Sigmoid colon (tissue), 7 donors: ENCODE results near the gene NUDT3. TPM values are rescaled to one million over a fixed set of nuclear protein-coding genes. Genes with fewer than 3 reads are reported as not detected.

Experiments used
- DNase-seq: peaks from one replicate; pipeline ENCODE4 v3.0.0-alpha.2; 2019
- H3K27ac ChIP-seq, 4 donors: fragments of 200-600 bp; sonication (generic); one replicate each; pipeline ENCODE4 v1.5.1; 2016 to 2019; ENCODE audit warnings: mild to moderate bottlenecking in 1 of 4
- H3K27me3 ChIP-seq, 3 donors: fragments of 200-600 bp; sonication (generic); one replicate each; pipeline ENCODE4 v1.5.1; 2019; ENCODE audit warnings: mild to moderate bottlenecking in 1 of 3
- H3K36me3 ChIP-seq, 4 donors: fragments of 200-600 bp; sonication (generic); one replicate each; pipeline ENCODE4 v1.5.1; 2016 to 2019
- H3K4me1 ChIP-seq, 4 donors: fragments of 200-600 bp; sonication (generic); one replicate each; pipeline ENCODE4 v1.5.1; 2017 to 2019
- H3K4me3 ChIP-seq, 4 donors: fragments of 200-600 bp; sonication (generic); one replicate each; pipeline ENCODE4 v1.5.1; 2017 to 2019; ENCODE audit warnings: mild to moderate bottlenecking in 2 of 4, moderate library complexity in 1 of 4
- H3K9me3 ChIP-seq, 4 donors: fragments of 200-600 bp in 3 of 4; sonication (generic) in 3 of 4; one replicate each; pipeline versions ENCODE4 v1.5.1 to v1.6.1; 2013 to 2019
- CTCF ChIP-seq, 4 experiments: fragments of 450-650 bp in 3 of 4; fragments of 200-600 bp in 1 of 4; IDR thresholded peaks; one replicate each; pipeline ENCODE4 v1.5.1; 2016 to 2019; ENCODE audit warnings: antibody characterized with exemption in 4 of 4, mild to moderate bottlenecking in 3 of 4, moderate library complexity in 2 of 4
- EP300 ChIP-seq, 4 donors: sonication (generic); formaldehyde crosslinking; IDR thresholded peaks; one replicate each; pipeline ENCODE4 v1.6.1; 2017; ENCODE audit warnings: antibody characterized with exemption in 4 of 4
- POLR2A ChIP-seq, 2 donors: fragments of 450-650 bp; IDR thresholded peaks; one replicate each; pipeline ENCODE4 v1.6.1; 2016; ENCODE audit warnings: antibody characterized with exemption in 2 of 2, mild to moderate bottlenecking in 2 of 2, moderate library complexity in 2 of 2
- POLR2AphosphoS5 ChIP-seq, 4 donors: sonication (generic); formaldehyde crosslinking; IDR thresholded peaks; one replicate each; pipeline ENCODE4 v1.6.1; 2017; ENCODE audit warnings: antibody characterized with exemption in 4 of 4
- WGBS, 2 donors: extraction: QIAGEN DNeasy Blood & Tissue Kit; methylation state at CpG; one replicate each; pipeline ENCODE4 v1.1.7; 2013; 5-methylcytosine and 5-hydroxymethylcytosine counted together
- intact Hi-C: fragments of 100-400 bp; cut with DNase I; formaldehyde crosslinking; loops from one replicate; pipeline ENCODE4 v1.15.1; 2023
- polyA plus RNA-seq, 3 donors: library from polyadenylated mRNA; stranded (reverse); fragments of 200-250 nt; gene quantifications; one replicate each; pipeline ENCODE4 v1.2.3, GENCODE V29; 2013
- total RNA-seq, 4 donors: library from RNA; depleted of rRNA; stranded (reverse); fragments of >200 nt; gene quantifications; one replicate each; pipeline ENCODE4 v1.1.0, GENCODE V29; 2016
- donor health status: healthy with polysubstance abuse.
- donor health status: Bipolar disorder and iron deficiency.
- donor health status: healthy.

The NUDT3 gene
- total and polyA plus RNA-seq, 7 donors, result 6.0 to 45.7 (median 31.4) TPM

DNA sequence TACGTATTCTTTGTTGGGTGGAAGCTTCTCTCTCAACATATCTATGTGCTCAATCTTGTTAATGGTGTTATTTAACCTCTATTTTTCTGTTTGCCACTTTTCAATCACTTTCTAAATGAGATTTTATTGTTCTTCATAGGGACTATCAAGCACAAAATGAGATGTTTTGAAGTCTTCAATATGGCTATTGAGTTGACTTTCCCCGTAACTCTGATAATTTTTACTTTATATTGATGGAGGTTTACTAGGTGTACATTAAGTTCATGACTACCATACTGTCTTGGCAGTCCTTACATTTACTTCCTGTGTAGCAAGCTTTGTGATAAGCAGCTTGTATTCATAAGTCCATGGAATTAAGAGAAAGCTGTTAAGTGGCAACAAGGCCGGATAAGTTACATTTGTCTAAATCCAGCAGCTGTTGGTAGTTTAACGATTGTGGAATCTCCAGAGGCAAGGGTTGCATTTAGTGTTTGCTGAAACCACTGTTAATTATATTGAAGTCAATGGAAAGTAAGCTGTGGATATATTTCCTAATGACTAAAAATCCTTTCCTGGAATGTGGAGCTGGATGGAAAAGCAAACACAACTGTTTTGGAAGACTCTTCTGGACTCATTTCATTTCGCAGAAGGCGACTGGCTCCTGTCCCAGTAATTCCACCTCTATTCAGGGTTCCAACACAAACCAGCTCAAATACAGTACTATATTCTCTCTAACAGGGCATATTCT lies 86.3 kb downstream of the NUDT3 start:
- Histone ChIP-seq H3K4me1 (peaks cover 0 to 24% (median 21%) of the 10 kb centered on the region in 4 donors), H3K36me3 (no peaks in the 10 kb centered on the region), H3K4me3 (no peak overlapping the region), H3K9me3 (no peaks in the 10 kb centered on the region), H3K27me3 (no peaks in the 10 kb centered on the region), H3K27ac (peak overlapping the region in 2 of 4 donors; percentile 5 to 19)
- 75 to 82% methylated on average over 6 of the region's 6 CpGs for WGBS, 2 donors
- intact Hi-C loops, result no loop called here
- no peak for TF ChIP-seq POLR2A (IDR thresholded peaks at IDR 0.05)
- TF ChIP-seq EP300 (IDR thresholded peaks at IDR 0.05), result no peak
- TF ChIP-seq POLR2AphosphoS5 (IDR thresholded peaks at IDR 0.05), result no peak
- TF ChIP-seq CTCF (IDR thresholded peaks at IDR 0.05), result no peak
- DNase-seq, result no peak

DNA sequence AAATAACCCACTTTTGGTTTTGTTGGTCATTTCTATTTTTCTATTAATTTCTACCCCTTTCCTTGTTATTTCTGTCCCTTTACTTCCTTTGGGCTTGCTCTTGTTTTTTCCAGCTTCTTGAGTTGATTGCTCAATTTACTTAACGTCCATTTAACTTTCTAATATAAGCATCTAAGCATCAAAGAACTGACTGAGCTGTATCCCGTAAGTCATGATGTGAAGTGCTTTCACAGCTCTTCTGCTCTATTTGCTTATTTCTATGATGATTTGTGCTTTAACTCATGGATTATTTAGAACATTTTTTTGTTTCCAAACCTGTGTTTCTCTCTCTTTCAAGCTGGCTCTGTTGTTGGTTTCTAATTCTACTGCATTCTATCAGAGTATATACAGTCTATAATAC lies 87.0 kb downstream of the NUDT3 start:
- no peak for DNase-seq
- no peaks in the 10 kb centered on the region for H3K36me3 ChIP-seq
- H3K4me3 ChIP-seq, result no peak overlapping the region
- intact Hi-C loops, result no loop called here
- H3K9me3 ChIP-seq, result no peaks in the 10 kb centered on the region
- H3K27me3 ChIP-seq, result no peaks in the 10 kb centered on the region
- peaks cover 0 to 24% (median 21%) of the 10 kb centered on the region in 4 donors for H3K4me1 ChIP-seq
- 73 to 80% methylated on average over 2 of the region's 2 CpGs for WGBS, 2 donors
- H3K27ac ChIP-seq, result no peak overlapping the region
- TF ChIP-seq POLR2AphosphoS5 (IDR thresholded peaks at IDR 0.05) (no peak), EP300 (IDR thresholded peaks at IDR 0.05) (no peak), CTCF (IDR thresholded peaks at IDR 0.05) (no peak)

GRCh38 chr6:34304164-34304563 lies 88.3 kb downstream of the NUDT3 start:
- TF ChIP-seq POLR2A (IDR thresholded peaks at IDR 0.05) (no peak), CTCF (IDR thresholded peaks at IDR 0.05) (no peak), POLR2AphosphoS5 (IDR thresholded peaks at IDR 0.05) (no peak), EP300 (IDR thresholded peaks at IDR 0.05) (no peak)
- no peaks in the 10 kb centered on the region for H3K36me3 ChIP-seq
- WGBS, 2 donors, result 95 to 96% methylated on average over 3 of the region's 3 CpGs
- H3K4me1 ChIP-seq, result peaks cover 0 to 29% (median 21%) of the 10 kb centered on the region in 4 donors
- no peak overlapping the region for H3K4me3 ChIP-seq
- intact Hi-C loops, result no loop called here
- no peak overlapping the region for H3K27ac ChIP-seq
- no peak for DNase-seq
- H3K9me3 ChIP-seq, result no peaks in the 10 kb centered on the region
- no peaks in the 10 kb centered on the region for H3K27me3 ChIP-seq

DNA sequence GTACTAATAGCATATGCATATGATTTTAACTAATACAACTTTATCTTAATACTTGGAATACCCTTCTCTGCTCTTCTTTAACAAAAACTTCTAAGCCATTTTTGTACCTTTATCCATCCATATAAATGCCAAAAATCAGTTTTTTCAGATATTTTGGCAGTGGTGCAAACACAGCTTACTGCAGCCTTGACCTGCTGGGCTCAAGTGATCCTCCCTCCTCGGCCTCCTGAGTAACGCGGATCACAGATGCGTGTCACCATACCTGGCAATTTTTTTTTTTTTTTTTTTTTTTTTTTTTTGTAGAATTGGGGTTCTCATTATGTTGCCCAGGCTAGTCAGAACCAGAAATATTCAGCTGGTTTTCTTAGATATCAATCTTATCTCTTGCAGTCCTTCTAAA lies 89.5 kb downstream of the NUDT3 start:
- 97 to 98% methylated on average over 4 of the region's 4 CpGs for WGBS, 2 donors
- Histone ChIP-seq H3K27me3 (no peaks in the 10 kb centered on the region), H3K4me1 (peaks cover 0 to 34% (median 23%) of the 10 kb centered on the region in 4 donors), H3K9me3 (no peaks in the 10 kb centered on the region), H3K4me3 (no peak overlapping the region), H3K36me3 (no peaks in the 10 kb centered on the region), H3K27ac (no peak overlapping the region)
- DNase-seq, result no peak
- TF ChIP-seq CTCF (IDR thresholded peaks at IDR 0.05), result no peak
- TF ChIP-seq EP300 (IDR thresholded peaks at IDR 0.05), result no peak
- no peak for TF ChIP-seq POLR2AphosphoS5 (IDR thresholded peaks at IDR 0.05)
- no peak for TF ChIP-seq POLR2A (IDR thresholded peaks at IDR 0.05)
- intact Hi-C loops, result no loop called here

DNA sequence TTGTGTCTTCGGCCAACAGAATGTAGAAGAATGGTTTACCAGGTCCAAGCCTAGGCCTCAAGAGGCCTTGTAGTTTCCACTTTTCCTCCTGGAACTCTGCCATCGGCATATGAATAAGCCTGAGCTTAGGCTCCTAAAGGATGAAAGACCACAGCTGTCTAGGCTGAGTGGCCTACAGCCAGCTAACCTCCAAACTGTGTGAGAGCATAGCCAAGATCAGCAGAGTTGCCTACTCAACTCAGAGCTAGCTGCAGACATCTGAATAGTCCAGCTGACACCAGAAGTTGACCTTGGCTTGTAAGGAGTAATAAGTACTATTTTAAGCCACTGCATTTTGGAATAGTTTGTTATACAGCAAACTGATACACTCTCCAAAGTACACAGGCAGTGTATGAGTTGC lies 91.1 kb downstream of the NUDT3 start:
- DNase-seq, result peak; percentile 74
- TF ChIP-seq POLR2AphosphoS5 (IDR thresholded peaks at IDR 0.05), result peak in 2 of 4 donors; percentile 13 to 24
- TF ChIP-seq CTCF (IDR thresholded peaks at IDR 0.05), result no peak
- Histone ChIP-seq H3K4me1 (peaks cover 0 to 25% (median 14%) of the 10 kb centered on the region in 4 donors), H3K27ac (no peak overlapping the region), H3K9me3 (no peaks in the 10 kb centered on the region), H3K36me3 (no peaks in the 10 kb centered on the region), H3K27me3 (no peaks in the 10 kb centered on the region), H3K4me3 (no peak overlapping the region)
- 81 to 89% methylated on average over 2 of the region's 2 CpGs for WGBS, 2 donors
- intact Hi-C loops, result no loop called here
